GM21360 (cell line): ENCODE results near the gene CREB1.
"Not testable (repeated sequence)": the region's sequence is repeated elsewhere in the genome, so short reads cannot be mapped to it uniquely, and the experiment has no call there.

ENCODE experiments used
- ATAC-seq: cut with Tn5 transposase; IDR thresholded peaks from one replicate; pipeline ENCODE4 v1.9.1; 2021; ENCODE audit warnings: mild to moderate bottlenecking, moderate library complexity; ENCODE audit not compliant: unreplicated experiment

CREB1 gene

DNA sequence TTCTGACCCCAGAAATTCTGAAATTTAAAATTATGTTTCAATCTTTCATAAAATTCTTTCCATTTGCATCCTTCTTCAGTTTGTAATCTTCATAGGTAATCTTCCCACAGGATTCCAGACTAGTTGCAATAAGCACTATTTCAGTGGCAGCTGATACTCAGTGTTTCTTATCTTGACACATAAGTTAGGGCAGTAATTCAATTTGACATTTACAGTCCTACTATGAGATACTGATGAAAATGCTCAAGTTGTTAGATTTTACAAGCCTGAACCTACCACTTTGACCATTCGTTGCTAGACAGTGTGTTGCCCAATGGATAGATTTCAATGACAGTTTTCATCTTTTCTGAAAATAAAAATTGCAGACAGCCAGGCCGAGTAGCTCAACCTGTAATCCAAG, 85.1 kb downstream of the CREB1 start:
- no peak for ATAC-seq

DNA sequence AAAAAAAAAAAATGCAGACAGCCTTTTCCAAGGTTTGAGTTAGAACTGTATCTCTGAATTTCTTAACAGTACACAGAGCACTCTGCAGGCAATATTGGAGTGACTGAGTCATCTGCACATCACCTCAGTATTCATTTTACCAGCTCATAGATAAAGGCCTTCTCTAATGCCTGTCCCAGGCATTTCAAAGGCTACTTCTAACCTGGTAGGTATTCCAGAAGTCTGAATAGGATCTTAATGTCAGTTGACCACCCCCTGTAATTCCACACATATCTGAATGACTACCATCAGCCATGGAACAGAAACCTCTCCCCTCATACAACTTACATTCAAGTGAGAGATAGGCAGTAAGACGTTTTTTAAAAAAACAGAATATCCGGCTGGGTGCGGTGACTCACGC, 86.4 kb downstream of the CREB1 start:
- ATAC-seq, result no peak

DNA sequence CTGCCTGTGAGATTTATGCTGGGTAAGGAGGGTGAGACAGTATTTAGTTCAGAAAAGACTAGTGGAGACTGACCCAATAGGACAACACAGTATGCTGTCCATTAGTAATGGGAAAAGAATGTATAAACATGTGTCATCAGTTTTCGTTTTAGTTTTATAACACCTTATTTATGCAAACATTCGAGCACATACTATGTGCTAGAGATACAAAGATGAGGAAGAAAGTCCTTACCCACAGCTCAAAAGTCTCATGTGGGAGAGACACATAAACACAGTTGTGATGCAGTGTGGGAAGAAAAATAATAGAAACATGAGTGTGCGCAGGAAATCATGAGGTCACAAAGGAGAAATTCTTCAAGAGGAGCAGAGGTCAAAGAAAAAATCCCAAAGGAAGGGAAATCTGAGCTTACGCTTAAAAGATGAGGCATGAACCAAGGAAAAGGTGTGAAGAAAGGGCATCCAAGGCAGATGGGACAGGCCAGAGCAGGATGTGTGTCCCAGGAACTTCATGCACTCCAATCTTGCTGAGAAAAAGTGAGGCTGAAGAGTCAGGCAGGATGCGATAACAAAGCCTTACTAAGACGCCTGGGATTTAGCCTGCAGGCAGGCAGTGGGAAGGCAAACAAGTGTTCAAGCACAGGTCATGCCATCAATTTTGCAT, 87.4 kb downstream of the CREB1 start:
- ATAC-seq, result no peak

DNA sequence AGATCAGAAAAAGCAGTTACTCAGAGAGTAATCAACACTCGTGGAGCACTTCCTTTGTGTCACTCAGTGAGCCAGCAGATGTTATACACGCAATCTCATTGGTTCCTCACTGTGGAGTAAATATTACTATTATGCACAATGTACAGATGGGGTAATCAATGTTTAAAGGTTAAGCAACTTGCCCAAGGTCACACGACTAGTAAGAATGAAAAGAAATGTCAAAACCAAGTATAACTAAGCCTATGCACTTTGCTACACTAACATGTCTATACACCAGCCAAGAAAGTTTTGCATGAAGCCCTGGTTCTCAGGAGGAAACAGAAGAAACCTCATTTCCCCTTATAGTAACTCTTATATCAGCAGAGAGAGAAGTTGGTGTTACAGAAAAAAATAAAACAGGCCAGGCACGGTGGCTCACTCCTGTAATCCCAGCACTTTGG, 90.0 kb downstream of the CREB1 start:
- ATAC-seq, result no peak

DNA sequence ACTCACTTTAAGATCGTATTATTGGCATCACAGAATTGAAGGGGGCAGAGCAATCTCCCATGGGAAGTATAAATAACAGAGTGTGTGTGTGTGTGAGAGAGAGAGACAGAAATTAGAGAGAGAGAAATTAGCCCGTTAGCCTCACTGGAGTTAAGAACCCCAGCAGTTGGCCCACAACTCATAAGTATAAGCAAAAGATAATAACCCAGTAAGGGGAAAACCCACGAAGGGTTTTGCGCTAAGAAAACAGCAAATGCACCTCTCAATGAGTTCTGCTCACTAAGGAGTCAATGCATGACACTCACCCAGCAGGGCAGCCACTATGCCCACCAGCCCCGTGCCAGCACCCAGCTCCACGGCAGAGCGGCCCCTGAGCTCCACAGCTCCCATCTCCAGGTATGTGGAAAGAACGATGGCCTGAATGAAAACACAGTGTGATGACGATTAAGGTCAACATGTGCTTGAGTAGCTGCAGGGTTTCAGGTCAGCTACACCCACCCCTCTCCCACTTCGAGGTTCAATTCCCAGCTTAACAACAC, 91.8 kb downstream of the CREB1 start:
- ATAC-seq, result no peak

DNA sequence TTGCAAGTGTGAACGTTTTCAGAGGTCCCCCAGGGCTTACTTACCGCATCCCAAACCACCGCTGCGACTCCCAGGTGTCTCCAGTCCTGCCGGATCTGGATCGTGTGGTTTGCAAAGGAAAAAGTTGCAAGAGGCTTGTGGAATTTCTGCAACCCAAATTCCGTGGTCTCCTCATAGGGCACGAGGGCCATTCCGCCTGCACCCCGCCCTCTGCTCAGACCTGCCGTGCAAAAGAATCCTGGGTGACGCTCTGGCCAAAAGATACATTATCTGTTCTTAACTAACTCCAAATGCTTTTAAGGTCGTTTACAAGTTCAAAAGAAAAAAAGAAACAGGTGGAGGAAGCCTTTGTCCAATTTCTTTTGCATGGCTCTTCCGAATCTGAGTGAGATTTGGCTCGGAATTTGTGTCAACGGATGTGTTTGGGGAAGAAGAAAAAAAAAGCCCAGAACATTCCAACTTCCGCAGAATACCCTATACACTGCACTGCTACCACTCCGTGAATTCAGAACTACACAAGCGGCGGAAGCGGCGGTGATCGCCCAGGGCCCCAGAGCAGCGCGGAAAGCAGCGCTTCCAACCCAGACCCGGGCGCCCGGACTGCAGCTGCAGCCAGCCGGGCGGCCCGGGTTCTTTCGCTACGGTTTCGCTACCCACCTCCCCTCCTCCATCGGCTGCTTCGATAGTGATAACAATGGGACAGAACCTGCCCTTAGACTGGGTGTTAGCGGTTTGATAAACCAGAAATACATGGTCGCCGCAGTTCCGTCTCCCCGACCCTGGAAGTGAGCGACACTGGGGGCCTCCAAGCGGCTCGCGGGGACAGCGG, 94.6 kb downstream of the CREB1 start:
- peak; percentile 35 for ATAC-seq

DNA sequence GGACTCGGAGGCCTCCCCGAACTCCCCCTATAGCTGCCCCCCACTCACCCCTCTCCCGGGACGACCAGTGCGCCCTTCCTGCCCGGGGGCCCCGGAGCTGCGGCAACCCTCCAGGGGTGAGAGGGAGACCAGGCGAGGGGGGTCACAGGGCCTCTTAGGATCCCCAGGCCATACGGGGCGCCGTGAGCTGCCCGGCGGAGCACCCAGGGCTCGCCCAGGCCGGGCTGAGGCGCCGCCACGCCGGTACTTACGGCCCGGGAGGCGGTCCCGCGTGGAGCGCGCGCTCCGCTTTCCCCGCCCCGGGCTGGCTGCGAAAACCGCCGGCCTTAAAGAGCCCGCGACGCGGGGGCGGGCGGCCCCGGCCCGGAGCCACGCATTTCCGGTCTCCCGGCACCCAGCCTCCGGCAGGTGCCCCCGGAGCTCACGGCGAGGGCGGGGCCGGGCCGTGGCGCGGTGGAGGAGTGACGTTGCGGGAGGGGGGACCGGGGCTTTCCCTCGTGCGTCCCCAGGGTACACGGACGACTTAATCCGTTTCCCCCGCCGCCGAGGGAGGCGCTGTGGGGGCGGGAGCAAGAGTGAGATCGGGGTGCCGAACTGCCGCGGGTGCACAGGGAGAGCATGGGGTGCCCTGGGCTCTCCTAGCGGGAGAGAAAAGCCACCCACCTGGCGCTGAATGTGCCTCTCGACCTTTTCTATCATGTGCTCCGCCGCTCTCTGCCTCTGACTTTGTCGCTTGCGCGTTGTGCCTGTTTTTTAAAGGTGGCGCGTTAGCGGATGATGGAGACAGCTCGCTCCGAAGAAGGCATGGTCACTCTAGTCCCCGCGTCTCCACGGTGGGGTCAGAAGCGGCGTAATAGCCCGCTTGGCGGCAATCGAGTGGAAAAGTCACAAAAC, 95.5 kb downstream of the CREB1 start, which contains the start of gene METTL21A:
Gene METTL21A (minus strand): TSS at position 381 of the 894 bp plus-strand sequence. CDS start 1,019 bp downstream, outside the sequence.
- ATAC-seq, result peak; percentile 63

DNA sequence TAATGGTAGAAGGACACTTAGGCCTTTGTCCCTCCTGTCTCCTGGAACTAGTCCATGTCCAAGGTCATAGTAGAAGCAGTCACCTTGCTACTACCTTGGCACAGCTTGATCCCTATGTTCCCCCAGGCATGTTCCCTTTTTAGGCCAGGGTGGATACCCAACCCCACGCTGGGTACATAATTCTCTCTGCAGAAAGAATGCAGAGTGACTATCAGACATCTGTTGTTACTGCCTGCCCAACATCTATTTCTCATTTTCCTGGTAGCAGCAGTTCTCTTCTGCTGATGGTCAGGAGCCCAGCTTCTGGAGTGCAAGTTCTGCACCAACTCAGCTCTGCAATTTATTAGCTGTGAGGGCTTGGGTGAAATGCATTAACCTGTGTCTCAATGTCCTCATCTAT, 99.8 kb downstream of the CREB1 start:
- ATAC-seq, result no peak

DNA sequence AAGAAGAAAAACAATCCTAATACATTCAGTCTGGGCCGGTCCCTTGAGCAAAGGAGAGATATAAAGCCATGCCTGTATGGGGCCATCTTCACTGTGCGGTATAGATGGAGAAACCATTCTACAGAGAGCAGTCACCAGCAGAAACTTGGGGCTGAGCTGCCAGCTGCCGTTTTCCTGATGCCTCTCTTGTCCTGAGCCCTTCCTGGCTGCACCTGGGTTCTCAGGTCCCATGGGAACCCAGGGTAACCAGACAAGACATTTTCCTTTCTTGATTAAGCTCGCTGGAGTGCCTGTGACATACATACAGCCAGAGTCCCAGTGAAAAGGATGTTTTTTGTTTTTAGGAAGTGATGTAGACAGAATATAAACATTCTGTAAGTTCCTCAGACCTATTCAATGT, 100.7 kb downstream of the CREB1 start:
- ATAC-seq, result no peak

DNA sequence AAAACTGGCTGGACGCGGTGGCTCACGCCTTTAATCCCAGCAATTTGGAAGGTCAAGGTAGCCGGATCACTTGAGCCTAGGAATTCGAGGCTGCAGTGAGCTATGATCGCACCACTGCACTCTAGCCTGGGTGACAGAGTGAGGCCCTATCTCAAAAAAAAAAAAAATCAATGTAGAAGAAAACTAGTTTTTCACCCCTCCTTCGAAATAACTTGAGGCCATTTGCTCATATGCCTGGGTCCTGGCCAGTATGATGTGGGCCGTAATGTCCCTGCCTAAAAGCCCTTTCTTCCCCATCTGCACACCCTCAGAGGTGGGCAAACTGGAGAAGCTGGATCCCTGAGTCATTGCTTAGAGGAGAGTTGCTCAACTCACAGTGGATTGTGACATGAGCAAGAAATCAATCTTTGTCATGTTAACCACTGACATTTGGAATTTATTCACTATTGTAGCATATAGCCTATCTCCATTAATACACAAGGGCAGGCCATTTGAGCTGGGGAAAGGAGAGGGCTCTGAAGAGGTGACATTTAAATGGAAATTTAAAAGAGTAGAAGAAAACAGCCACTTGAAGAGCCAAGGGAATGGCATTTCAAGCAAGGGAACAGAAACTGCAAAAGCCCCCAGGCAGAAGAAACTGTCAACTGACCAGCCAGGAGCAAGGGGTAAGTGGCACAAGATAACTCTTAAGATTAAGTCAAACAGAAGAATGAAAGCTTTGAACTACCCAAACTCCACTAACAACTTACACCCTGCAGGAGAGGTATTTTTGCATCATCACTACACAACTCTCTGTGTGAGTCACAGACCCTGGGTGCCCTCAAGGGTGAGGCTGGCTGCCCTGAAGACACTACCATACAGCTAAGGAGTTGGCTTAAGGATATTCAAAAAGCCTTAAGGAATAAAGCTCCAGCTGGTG, 103.1 kb downstream of the CREB1 start:
- ATAC-seq, result peak; percentile 67

DNA sequence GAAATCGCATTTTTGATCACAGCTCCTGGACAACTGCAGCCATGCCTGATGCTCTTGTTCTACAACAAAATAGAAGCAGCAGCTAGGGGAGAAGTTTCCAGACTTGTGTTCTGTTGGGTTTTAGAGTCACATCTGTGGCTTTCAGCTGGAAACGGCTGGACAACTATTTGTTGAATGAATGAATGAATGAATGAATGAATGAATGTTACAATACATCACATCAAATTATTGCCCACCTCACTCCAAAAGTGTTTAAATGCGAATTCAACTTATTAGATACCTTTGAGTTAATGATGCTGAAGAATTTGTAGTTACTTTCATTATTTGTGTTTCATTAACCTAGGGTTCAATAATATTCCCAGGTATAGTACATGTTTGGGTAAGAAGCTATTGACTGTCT, 103.9 kb downstream of the CREB1 start:
- ATAC-seq, result no peak

DNA sequence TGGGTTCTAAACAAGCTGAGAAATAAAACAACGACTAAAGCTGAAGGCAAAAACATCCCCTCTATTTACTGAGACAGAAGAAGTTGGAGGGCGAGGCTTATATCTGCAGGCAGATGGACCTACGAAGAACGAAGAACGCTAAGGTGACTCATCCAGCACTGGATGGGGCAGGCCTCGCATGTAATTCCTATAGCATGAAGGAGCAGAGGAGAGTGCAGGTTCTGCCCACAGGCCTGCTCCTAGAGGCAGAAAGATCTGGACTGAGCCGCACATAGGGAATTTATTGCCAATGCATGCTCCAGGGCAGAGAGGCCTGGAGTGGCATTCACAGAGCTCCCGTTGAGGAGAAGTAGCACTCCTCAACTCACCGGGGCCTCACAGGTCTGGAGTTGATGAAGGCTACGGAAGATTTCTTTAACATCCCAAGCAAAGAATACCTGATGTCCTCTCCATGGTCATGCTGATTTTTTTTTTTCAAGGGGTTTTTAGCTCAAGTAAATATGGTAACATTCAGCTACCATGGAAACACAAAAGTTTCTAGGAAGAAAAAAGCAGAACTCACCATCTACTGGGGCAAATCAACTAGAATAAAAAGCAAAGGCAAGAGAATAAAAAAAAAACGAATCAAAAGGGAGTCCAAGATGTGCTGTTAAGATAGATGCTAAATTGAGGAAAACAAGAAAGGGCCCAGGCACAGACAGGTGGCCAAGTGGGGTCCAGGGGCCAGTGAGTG, 105.9 kb downstream of the CREB1 start:
- ATAC-seq, result no peak

DNA sequence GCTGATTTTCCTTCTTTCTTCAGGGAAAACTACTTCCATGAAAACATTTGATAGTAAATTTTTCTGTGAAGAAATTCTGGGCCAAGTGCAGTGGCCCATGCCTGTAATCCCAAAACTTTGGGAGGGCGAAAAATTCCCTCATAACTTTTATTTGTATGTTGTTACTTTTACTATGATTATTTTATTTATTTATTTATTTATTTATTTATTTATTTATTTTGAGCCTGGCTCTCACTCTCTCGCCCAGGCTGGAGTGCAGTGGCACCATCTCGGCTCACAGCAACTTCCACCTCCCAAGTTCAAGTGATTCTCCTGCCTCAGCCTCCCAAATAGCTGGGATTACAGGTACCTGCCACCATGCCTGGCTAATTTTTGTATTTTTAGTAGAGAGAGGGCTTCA, 109.5 kb downstream of the CREB1 start:
- not testable (repeated sequence) for ATAC-seq

DNA sequence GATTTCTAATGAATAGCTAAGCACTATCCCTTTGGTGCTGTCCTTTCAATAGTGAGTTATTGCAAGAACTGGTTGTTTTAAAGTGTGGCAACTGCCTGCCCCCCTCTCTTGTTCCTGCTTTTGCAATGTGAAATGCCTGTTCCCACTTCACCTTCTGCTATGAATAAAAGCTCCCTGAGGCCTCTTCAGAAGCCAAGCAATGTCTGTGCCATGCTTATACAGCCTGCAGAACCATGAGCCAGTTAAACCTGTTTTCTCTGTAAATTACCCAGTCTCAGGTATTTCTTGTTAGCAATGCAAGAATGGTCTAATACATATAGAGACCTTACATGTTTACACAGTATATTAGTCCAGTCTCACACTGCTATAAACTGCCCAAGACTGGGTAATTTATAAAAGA, 110.4 kb downstream of the CREB1 start:
- no peak for ATAC-seq

DNA sequence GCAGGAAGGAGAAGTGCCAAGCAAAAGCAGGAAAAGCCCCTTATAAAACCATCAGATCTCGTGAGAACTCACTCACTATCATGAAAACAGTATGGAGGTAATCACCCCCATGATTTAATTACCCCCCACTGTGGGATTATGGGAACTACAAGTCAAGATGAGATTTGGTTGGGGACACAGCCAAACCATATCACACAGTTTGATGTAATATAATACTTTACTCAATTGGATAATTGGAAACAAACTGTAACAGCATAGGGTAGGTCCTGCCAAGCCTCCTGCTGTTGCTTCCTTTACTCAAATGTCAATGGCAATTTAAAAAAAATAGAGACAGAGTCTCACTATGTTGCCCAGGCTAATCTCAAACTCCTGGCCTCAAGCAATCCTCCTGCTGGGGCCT, 110.9 kb downstream of the CREB1 start:
- ATAC-seq, result no peak

DNA sequence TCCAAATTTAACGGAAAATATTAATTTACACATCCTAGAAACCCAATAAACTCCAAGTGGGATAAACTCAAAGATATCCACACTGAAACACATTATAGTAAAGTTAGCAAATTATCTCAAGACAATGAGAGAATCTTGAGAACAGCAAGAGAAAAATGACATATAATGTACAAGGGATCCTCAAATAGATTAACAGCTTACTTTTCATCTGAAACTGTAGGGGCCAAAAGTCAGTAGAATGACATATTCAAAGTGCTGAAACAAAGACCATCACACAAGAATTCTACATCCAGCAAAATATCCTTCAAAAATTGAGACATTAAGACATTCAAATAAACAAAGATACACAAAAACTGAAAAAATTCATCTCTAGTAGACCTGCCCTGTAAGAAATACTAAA, 114.1 kb downstream of the CREB1 start:
- ATAC-seq, result no peak

DNA sequence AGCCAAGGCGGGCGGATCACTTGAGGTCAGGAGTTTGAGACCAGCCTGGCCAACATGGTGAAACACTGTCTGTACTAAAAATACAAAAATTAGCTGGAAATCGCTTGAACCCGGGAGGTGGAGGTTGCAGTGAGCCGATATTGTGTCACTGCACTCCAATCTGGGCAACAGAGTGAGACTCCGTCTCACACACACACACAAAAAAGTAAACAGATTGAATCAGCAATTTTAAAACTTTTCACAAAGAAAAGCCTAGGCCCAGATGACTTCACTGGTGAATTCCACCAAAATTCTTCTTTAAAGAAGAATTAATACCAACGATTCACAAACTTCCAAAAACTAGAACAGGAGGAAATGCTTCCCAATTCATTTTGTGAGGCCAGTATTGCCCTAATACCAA, 116.8 kb downstream of the CREB1 start:
- not testable (repeated sequence) for ATAC-seq
